MV-4-11 (cell line): ENCODE data around the gene CMIP.

ENCODE experiments used
- DNase-seq: peaks from one replicate; lab custom pipeline; 2025; lab: John Stamatoyannopoulos, UW

Gene CMIP

GRCh38 chr16:81624760-81625543 lies 180.3 kb downstream of the CMIP start:
- no peak for DNase-seq

GRCh38 chr16:81625544-81626153 lies 181.0 kb downstream of the CMIP start:
- no peak for DNase-seq

- no peak for DNase-seq
Measured at GRCh38 chr16:81626181-81626674, 181.6 kb downstream of the CMIP start.

GRCh38 chr16:81627024-81627423 lies 182.4 kb downstream of the CMIP start:
- DNase-seq = no peak

GRCh38 chr16:81627729-81628244 lies 183.2 kb downstream of the CMIP start:
- no peak for DNase-seq

GRCh38 chr16:81629034-81629802 lies 184.6 kb downstream of the CMIP start:
- peak; percentile 34 for DNase-seq

- DNase-seq = no peak
Measured at GRCh38 chr16:81629896-81630634, 185.5 kb downstream of the CMIP start.

GRCh38 chr16:81630635-81631031 lies 186.0 kb downstream of the CMIP start:
- no peak for DNase-seq

- peak; percentile 94 for DNase-seq
Measured at GRCh38 chr16:81632392-81633146, 188.0 kb downstream of the CMIP start.

- DNase-seq = peak; percentile 37
Measured at GRCh38 chr16:81633147-81633619, 188.6 kb downstream of the CMIP start.

- DNase-seq = no peak
Measured at GRCh38 chr16:81633680-81634379, 189.2 kb downstream of the CMIP start.

GRCh38 chr16:81634380-81635062 lies 189.9 kb downstream of the CMIP start:
- no peak for DNase-seq

- DNase-seq = no peak
Measured at GRCh38 chr16:81635063-81635937, 190.7 kb downstream of the CMIP start.

GRCh38 chr16:81636298-81636993 lies 191.8 kb downstream of the CMIP start:
- peak; percentile 77 for DNase-seq

GRCh38 chr16:81637336-81638235 lies 193.0 kb downstream of the CMIP start:
- no peak for DNase-seq

GRCh38 chr16:81638286-81638945 lies 193.8 kb downstream of the CMIP start:
- no peak for DNase-seq
